ENCODE results near the gene NUP88.
"Not testable (repeated sequence)": the region's sequence is repeated elsewhere in the genome, so short reads cannot be mapped to it uniquely, and the experiment has no call there.

NUP88 gene

DNA sequence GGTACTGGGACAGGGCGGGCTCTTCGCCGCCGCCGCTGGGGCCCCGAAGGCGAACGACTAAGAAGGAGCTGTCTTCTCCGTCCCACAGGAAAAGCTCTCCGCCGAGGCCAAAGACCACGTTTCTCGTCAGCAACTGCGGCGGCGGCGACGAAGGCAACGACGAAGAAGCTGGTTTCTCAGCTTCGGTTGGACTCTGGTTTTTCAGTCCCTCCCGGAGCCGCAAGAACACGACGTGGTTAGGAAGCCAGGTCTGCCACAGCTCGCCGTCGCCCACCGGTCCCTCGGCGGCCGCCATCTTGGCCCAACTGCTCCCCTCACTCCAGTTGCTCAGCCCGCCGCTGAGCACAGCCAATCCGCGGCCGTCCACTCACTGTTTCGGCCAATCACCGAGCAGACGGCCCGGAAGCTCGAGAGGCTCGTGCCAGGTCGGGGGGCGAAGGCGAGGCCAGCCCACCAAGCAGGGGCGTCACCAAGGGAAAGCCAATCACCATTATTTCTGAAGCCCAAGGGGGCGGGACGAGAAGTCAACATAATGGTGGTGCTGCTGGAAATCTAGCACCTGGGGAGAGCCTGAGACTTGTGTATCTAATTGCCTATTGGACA, at the start of gene NUP88:
NUP88 (minus strand) TSS at position 307 of the 603 bp plus-strand sequence; CDS start at position 295, 12 bp downstream.
- DNase-seq (ENCODE audit: low read depth in 2 of 2) = peak; percentile 86 to 89

DNA sequence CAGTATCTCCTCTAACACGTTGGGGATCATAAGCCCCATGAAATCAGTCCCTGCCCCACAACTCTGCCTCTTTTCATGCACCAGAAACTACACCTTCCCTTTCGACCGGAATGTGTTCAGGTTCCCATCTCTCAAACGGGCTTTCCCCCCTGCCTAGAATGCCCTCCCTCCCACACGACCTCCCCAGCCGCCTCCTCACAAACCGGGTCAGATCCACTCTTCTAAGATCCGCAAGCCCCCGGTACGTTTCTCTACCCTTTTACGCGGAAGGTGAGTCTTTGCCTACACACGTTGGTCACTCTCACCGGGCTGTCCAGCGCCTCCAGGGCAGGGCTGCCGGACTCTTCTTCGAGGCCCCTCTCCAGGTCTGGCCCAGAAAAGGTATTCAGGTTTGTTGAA, 48.6 kb upstream of the NUP88 start:
- DNase-seq (ENCODE audit: low read depth in 2 of 2) = no peak

DNA sequence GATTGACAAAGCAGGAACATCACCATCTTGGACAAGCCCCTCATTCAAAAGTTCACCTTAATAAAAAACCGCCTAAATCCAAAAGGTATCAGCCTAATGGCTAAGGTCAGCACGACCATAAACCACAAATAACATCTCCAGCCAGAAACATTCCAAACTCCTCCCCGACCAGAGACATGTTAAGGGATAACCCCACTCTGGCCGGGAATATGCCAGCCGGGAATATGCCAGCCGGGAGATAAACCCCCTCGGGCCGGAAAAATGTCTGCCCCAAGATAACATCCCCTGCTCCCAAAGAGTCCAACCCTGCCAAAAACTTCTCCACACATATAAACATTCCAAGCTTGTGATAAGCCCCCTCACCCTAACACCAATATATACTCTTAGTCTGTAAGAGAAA, 48.0 kb upstream of the NUP88 start:
- DNase-seq (ENCODE audit: low read depth in 2 of 2) = no peak

DNA sequence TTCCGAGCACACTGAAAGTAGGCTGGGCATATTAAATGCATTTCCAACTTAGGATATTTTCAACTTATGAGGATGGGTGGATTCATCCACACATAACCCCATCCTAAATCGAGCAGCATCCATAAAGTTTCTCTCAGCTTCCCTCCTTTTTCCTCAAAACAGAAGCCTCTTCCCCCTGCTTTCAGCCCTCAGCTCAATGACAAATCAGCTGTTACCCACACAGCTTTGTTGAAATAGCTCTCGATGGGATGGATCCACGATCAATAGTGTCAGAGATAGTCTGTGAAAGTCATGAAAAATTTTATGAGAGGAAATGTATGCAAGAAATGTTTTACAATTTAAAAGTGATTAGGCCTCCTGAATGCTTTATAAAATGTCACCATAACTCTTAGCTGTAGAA, 46.8 kb upstream of the NUP88 start:
- DNase-seq (ENCODE audit: low read depth in 2 of 2) = no peak

DNA sequence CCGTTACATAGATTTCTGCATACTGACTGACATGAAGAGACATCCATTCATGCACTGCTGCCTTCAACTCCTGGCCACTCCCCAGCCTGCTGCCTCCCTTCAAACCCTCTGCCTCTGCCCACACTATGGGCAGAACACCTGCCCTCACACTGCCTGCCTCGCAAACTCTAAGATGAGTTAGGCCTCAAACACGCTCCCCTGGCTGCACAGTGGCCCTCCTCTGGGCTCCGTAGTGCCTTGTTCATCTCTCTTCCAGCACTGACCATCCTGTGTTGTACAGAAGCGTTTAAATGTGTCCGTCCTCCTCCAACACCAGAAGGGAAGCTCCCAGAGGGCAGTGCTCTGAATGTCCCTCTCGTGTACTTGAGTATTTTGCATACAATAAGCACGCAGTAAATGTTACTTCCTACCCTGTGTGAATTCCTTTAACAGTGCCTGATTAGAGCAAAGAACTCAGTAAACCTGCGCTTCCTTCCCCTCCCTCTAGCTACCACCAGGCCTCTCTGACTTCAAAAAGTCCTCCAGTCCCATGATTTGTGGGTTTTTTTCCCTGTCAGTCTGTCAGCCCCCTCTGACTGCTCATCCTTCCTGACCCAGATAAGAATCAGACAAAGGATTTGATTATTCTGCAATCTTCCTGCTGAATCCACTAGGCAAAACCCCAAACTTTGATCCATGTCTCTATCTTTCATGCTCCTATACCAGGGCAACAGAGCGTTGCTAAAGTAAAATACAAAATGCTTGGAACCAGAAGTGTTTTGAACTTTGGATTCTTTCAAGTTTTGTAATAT, 45.5 kb upstream of the NUP88 start:
- DNase-seq (ENCODE audit: low read depth in 2 of 2) = no peak

DNA sequence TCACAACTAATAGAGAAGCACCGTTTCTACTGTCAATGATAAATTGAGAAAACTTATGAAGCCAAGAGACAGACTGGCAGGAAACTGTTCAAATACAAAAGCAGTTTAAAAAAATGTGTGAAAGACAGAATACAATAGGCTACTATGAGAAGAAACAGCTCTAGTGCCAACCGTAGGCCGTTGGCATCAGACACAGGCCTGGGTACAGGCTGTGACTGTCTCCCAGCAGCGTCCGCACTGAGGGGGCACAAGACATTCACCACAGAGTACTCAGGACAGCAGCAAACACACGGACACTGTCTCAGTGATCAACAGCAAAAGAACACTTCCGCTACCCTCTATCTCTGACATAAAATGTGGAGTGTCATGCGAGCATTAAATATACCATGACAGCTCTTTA, 27.3 kb upstream of the NUP88 start:
- no peak for DNase-seq (ENCODE audit: low read depth in 2 of 2)

DNA sequence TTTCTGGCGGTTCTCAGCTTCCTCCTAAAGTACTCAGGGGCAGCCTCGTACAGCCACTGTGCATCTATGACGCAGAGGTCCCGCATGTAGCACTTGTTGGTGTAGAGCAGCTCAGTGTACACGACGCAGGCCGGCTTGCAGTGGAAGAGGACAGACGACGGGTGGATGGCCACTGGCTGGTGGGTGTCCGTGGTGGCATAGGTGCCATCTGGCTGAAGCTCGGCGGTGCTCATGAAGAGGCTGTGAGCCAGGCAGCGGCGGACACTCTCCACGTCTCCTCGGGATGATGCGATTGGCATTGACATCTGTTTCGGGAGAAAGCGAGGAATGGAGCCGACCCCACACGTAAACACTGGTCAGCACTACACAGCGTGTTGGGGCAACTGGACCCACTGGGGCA, 24.7 kb upstream of the NUP88 start:
- DNase-seq (ENCODE audit: low read depth in 2 of 2) = no peak

DNA sequence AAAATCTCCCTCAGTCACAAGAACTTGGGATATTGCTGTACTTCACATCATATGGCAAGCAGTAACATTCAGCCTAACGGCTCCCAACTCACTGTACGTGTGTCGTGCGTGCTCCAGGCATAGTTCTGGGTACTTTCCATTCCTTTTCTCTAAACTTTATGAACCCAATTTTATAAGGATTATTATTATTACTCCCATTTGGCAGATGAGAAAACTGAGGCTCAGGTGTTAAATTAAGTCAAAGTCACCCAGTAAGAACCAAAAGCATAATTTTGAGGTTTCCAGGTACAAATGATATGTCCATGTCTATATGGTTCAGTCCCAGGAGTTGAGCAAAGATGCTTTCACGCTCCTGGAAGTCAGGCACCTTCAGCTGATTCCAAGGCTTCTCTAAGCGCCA, 24.3 kb upstream of the NUP88 start:
- DNase-seq (ENCODE audit: low read depth in 2 of 2) = no peak

DNA sequence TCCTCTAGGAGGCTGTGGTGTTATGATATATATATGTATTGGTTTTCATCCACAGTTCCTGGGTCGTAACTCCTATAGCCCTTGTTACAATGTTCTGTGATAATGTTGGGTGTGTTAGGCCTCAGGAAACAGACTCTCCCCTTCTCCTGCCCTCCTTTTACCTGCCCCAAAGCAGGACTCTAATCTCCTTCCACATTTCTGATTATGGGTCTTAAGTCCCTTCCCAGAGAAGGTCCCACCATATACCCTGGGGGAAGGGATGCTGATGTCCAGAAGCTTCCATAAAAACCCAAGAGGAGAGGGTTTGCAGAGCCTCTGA, 19.9 kb upstream of the NUP88 start:
- no peak for DNase-seq (ENCODE audit: low read depth in 2 of 2)

DNA sequence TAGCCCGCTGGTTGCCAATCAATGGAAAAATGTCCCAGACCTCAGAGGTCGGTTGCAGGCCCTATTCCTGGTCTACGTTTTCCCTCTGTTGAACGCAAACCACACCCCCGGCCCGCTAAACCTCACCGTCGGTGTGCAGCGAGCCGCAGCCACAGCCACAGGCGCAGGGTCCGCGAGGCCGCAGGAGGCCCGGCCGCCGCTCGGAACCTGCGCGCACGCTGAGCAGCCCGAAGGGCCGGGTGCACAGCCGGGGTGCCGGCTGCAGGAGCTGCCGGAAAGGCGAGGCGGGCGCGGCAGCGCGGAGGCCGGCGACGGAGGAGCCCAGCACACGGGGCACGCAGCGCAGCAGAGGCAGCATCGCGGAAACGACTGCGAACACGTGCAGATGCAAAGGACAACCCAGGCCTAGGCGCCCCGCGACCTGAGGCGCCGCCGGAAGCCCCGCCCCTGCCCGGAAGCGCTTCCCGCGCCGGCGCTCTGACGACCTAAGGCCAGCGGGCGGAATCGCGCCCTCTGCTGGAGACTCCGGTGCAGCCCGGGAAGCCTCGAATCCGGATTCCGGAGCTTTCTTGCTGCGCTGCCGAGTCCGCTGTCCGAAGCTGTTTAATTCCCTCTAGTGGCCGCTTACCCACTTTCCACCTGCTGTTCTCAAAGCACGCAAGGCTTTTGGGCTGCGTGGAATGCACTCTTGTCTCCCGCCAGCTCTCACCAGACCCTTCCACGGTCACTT, 19.4 kb upstream of the NUP88 start, which contains the start of gene C1QBP:
C1QBP (minus strand) TSS at position 440 of the 730 bp plus-strand sequence; CDS start at position 358, 82 bp downstream.
- peak; percentile 65 to 68 for DNase-seq (ENCODE audit: low read depth in 2 of 2)

DNA sequence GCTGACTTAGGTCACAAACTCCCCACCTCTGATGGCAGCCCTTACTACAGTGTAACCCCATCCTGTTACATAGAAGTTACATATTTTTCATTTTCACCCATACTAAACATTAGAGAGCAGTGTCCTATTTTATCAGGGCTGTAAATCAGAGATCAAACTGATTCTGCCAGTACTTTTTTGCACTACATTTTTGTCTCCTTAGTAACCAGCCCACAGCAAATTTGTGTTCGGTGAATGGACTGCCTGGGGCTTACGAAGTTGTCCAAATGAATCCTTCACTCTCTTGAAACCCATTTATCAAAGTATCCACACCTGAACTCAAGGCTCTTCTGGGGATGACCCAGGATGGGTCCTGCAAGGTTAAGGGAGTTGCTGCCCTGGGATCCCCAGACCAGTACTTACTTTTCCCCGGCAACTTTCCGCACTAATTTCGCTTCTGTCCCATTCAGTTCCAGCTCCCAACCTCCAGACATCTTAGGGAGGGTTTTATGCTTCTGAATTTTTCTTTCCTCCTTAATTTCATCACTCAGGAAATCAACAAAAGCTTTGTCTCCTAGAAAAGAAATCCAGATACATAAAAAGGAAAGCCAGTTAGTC, 18.4 kb upstream of the NUP88 start:
- DNase-seq (ENCODE audit: low read depth in 2 of 2) = no peak

DNA sequence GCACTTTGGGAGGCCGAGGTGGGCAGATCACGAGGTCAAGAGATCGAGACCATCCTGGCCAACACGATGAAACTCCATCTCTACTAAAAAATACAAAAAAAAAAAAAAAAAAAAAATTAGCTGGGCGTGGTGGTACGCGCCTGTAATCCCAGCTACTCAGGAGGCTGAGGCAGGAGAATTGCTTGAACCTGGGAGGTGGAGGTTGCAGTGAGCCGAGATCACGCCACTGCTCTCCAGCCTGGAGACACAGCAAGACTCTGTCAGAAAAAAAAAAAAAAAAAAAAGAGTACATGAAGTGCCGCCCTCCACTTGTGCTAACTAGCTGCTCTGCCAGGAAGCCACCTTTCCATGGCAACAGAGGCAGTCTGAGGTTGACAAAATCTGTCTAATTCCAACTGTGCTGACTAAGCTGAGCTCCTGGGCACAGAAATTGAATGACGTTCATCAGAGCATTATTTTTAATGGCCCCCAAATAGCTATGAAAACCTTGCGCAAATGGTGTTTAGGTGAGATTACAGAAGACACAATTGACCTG, 16.4 kb upstream of the NUP88 start:
- not testable (repeated sequence) for DNase-seq (ENCODE audit: low read depth in 2 of 2)

DNA sequence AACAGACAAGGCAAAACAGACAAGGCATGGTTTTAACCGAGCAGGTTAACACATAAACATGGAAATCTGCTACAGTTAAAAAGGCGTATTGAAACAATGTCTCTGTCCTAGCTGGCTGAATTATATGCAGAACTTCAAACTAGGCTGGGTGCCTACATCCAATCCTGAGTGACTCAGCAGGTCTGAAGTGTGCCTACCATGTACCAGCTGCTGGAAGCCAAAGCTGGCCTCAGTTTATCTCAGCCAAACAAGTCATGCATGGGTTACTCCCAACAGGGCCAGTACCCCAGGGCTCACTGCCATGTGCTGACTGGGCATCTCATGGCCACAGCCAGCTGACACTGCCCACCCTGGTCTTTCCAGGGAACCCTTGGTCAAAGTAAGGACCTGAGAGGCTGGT, 15.5 kb upstream of the NUP88 start:
- no peak for DNase-seq (ENCODE audit: low read depth in 2 of 2)

DNA sequence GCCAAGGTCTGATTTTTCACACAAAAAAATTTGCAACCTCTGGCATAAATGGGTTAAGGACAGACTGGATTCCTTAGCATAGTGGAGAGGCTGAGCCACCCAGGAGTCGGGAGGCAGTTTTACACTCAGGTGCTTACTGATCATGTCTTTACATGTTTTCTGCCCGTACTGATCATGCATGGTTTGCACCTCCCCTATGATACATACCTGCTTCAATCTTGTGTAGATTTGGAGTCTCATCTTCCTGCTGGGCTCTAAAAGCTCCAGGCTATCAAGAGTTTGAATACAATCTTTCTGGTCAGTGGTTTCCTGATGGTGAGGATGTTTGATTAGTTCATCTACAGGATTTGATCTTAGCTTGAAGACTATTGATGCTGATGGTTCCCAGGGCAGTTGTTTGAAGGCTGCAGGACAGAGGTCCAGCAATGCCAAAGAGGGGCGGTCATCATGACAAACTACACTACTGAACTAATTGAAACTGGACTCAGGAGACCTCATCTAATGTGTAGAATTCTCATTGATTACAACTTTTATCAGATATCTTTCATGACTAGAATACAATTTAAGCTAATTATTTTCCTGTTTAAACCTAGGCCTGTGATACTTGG, 12.6 kb upstream of the NUP88 start:
- DNase-seq (ENCODE audit: low read depth in 2 of 2) = no peak

DNA sequence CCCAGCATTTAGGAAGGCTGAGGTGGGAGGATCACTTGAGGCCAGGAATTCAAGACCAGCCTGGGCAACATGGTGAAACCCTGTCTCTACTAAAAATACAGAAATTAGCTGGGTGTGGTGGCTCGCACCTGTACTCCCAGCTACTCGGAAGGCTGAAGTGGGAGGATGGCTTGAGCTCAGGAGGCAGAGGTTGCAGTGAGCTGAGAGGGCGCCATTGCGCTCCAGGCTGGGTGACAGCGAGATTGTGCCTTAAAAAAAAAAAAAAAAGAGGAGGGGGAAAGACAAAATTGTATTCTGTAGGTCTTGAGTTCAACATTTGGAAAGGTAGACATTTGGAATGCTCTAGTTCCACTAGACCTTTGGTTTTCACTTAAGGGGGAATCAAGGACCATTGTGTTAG, 11.8 kb upstream of the NUP88 start:
- not testable (repeated sequence) for DNase-seq (ENCODE audit: low read depth in 2 of 2)

DNA sequence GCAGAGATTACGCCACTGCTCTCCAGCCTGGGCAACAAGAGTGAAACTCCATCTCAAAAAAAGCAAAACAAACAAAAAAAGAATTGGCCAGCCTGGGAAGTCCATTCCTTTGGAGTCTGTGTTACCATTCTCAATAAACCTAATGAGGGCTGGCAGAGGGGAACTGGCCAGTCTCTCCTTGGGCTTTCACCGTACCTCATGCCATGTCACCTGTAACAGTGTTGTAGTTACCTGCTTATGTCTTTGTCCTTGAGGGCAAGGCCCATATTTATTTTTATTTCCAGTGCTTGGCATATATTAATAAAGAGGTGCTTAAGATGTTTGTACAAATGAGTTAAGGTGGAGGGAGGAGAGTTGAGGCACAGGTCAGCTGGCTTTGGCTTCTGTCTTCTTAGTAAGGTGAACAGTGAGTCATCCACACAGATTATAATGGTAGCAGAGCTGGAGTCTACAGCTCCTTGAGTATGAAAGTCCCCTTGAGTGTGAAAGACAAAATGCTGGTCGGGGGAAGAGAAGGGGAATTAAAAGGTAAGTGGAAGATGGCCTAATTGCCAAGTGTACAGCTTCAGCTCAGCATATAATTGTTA, 11.0 kb upstream of the NUP88 start:
- DNase-seq (ENCODE audit: low read depth in 2 of 2) = no peak

DNA sequence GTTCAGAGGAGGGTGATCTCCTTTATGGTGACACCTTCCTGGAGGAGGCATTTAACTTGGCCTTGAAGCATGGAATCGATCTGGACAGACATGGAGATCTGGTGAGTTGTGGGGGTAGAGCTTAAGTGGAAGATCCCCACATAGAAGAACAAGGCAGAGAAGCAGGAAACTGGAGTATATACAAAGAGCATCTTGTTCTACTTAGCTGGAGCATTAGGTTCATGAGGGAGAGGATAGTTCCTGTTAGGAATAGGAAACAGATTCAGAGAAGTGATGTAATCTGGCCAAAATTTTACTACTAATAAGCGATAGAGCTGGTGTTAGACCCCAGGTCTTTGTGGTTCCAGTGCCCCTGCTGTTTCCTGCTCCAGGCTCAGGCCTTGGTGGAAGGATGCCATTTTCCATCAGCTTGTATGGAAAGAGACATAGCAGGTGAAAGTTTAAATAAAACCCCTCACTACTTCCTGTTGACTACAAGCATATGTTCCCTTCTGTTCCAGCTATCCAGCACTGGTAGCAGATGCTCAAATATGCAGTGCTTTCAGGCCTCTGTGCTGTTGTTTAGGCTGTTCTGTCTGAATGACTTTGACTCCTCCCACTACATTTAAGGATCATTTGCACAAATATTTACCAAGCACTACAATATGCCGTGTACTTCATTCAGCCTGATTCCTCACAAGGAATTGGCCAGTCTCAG, 9.9 kb upstream of the NUP88 start:
- DNase-seq (ENCODE audit: low read depth in 2 of 2) = no peak

DNA sequence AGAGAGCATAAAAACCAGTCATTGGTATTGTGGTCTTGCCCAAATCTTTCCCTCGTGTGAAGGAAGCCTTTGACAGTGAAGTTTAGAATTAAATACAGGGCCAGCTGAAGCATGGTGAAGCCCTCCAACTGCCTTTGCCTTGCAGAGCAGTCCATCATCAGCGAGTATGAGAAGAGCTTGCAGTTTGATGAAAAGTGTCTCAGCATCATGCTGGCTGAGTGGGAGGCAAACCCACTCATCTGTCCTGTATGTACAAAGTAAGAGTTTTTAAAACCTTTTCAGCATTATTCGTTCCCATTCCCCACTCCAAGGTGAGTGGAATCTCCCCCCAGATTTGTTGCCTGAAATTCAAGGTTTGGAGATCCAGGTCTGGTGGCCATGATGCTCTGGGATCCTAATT, 6.4 kb upstream of the NUP88 start:
- DNase-seq (ENCODE audit: low read depth in 2 of 2) = no peak

DNA sequence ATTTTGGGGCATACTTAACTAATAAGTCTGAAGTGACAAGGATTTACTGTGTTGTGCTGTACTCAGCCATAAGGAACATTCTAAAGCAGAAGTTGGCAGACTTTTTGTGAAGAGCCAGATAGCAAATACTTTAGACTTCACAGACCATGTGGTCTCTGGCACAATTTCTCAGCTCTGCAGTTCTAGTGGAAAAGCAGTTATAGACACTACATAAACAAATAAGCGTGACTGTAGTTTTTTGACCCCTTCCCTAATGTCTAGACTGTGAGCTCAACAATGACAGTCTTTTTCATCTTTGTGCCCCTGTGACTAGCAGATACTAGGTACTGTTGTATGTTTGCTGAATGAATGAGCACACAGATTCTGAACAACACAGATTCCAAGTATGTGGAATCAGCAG, 5.4 kb upstream of the NUP88 start:
- no peak for DNase-seq (ENCODE audit: low read depth in 2 of 2)

DNA sequence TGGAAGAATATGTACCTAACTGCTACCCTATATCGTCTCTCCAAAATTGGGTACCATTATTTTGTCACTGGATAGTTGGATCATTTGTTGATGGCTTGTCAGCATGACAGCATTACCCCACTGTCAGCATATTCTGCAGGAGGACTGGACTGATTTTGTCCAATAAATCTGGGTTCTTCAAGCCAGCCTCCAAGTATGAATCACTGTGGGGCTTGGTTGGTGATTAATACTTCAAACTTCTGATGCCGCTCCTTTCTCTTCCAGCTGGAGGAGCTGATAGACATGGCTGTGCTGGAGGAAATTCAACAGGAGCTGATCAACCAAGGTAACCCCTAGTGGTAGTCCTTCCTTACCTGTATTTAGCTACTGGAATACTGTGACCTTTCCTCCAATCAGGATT, 3.0 kb upstream of the NUP88 start:
- no peak for DNase-seq (ENCODE audit: low read depth in 2 of 2)

Measured in fibroblast of skin of left biceps (primary cell).